GM18868 (cell line): ENCODE data around the gene SPDYE16.
"Not testable (repeated sequence)": the region's sequence is repeated elsewhere in the genome, so short reads cannot be mapped to it uniquely, and the experiment has no call there.

Experiments
- ATAC-seq: cut with Tn5 transposase; IDR thresholded peaks from one replicate; pipeline ENCODE4 v1.9.1; 2021; ENCODE audit warnings: mild to moderate bottlenecking, moderate library complexity; ENCODE audit not compliant: unreplicated experiment

SPDYE16 gene

GRCh38 chr7:76551992-76552391 lies 8.9 kb upstream of the SPDYE16 start:
- not testable (repeated sequence) for ATAC-seq

GRCh38 chr7:76549855-76550248 lies 6.8 kb upstream of the SPDYE16 start:
- ATAC-seq = not testable (repeated sequence)

GRCh38 chr7:76549025-76549854 lies 6.1 kb upstream of the SPDYE16 start:
- peak; percentile 99 for ATAC-seq

GRCh38 chr7:76531643-76532042 lies 11.5 kb downstream of the SPDYE16 start:
- not testable (repeated sequence) for ATAC-seq

GRCh38 chr7:76526183-76526582 lies 16.9 kb downstream of the SPDYE16 start:
- not testable (repeated sequence) for ATAC-seq

- ATAC-seq = not testable (repeated sequence)
Observed at GRCh38 chr7:76516932-76517331, 26.2 kb downstream of the SPDYE16 start.

GRCh38 chr7:76515999-76516443 lies 27.1 kb downstream of the SPDYE16 start:
- no peak for ATAC-seq

GRCh38 chr7:76514926-76515771 lies 27.9 kb downstream of the SPDYE16 start:
- ATAC-seq = no peak

- ATAC-seq = no peak
Observed at GRCh38 chr7:76513817-76514799, 29.0 kb downstream of the SPDYE16 start.

GRCh38 chr7:76512941-76513816 lies 29.9 kb downstream of the SPDYE16 start:
- no peak for ATAC-seq

GRCh38 chr7:76511911-76512885 lies 30.9 kb downstream of the SPDYE16 start:
- ATAC-seq = not testable (repeated sequence)

GRCh38 chr7:76511200-76511910 lies 31.7 kb downstream of the SPDYE16 start:
- ATAC-seq = not testable (repeated sequence)

- ATAC-seq = no peak
Observed at GRCh38 chr7:76509931-76510877, 32.9 kb downstream of the SPDYE16 start, which contains the start of gene UPK3B. UPK3B (plus strand) TSS chr7:76510552; CDS start chr7:76510653, 101 bp downstream.

- no peak for ATAC-seq
Observed at GRCh38 chr7:76507723-76508406, 35.2 kb downstream of the SPDYE16 start.

- not testable (repeated sequence) for ATAC-seq
Observed at GRCh38 chr7:76506643-76507042, 36.5 kb downstream of the SPDYE16 start.

- no peak for ATAC-seq
Observed at GRCh38 chr7:76506081-76506440, 37.0 kb downstream of the SPDYE16 start.
